ENCODE results near the gene FOXE1. TPM values are rescaled to one million over a fixed set of nuclear protein-coding genes. Genes with fewer than 3 reads are reported as not detected.

The FOXE1 gene
- total and polyA plus RNA-seq, 12 donors, result 0.78 TPM; not detected in 11

- intact Hi-C loops (cut with DNase I), result no loop called here
- no peaks in the 10 kb centered on the region for H3K36me3 ChIP-seq (replicated peaks in 1 of 2)
- TF ChIP-seq CTCF (IDR thresholded peaks at IDR 0.05) (no peak), POLR2A (IDR thresholded peaks at IDR 0.05) (no peak)
- no peak overlapping the region for H3K27ac ChIP-seq
- H3K4me3 ChIP-seq, result no peak overlapping the region
- 81 to 100% (median 88%) methylated on average over 3 of the region's 3 CpGs for WGBS, 4 donors
- no peaks in the 10 kb centered on the region for H3K4me1 ChIP-seq (replicated peaks in 1 of 2)
- no peaks in the 10 kb centered on the region for H3K9me3 ChIP-seq (replicated peaks in 1 of 3)
- no peak for DNase-seq
- H3K27me3 ChIP-seq, result no peaks in the 10 kb centered on the region
Observed at GRCh38 chr9:97873425-97873824, 20.4 kb downstream of the FOXE1 start.

- intact Hi-C loops (cut with DNase I), result no loop called here
- TF ChIP-seq CTCF (IDR thresholded peaks at IDR 0.05) (no peak), POLR2A (IDR thresholded peaks at IDR 0.05) (no peak)
- no peaks in the 10 kb centered on the region for H3K9me3 ChIP-seq (replicated peaks in 1 of 3)
- no peaks in the 10 kb centered on the region for H3K4me1 ChIP-seq (replicated peaks in 1 of 2)
- H3K27ac ChIP-seq, result no peak overlapping the region
- DNase-seq, result no peak
- H3K4me3 ChIP-seq, result no peak overlapping the region
- H3K36me3 ChIP-seq (replicated peaks in 1 of 2), result no peaks in the 10 kb centered on the region
- no peaks in the 10 kb centered on the region for H3K27me3 ChIP-seq
- 73 to 81% (median 79%) methylated on average over 6 of the region's 6 CpGs for WGBS, 4 donors
Observed at GRCh38 chr9:97873882-97874281, 20.9 kb downstream of the FOXE1 start.

- 75 to 88% (median 83%) methylated on average over 6 of the region's 6 CpGs for WGBS, 4 donors
- Histone ChIP-seq H3K27me3 (no peaks in the 10 kb centered on the region), H3K9me3 (replicated peaks in 1 of 3) (no peaks in the 10 kb centered on the region), H3K36me3 (replicated peaks in 1 of 2) (no peaks in the 10 kb centered on the region), H3K4me3 (no peak overlapping the region), H3K4me1 (replicated peaks in 1 of 2) (no peaks in the 10 kb centered on the region), H3K27ac (no peak overlapping the region)
- no peak for TF ChIP-seq POLR2A (IDR thresholded peaks at IDR 0.05)
- TF ChIP-seq CTCF (IDR thresholded peaks at IDR 0.05), result no peak
- no peak for DNase-seq
- intact Hi-C loops (cut with DNase I), result no loop called here
Observed at GRCh38 chr9:97874624-97875023, 21.6 kb downstream of the FOXE1 start.

- TF ChIP-seq POLR2A (IDR thresholded peaks at IDR 0.05), result no peak
- no peak for TF ChIP-seq CTCF (IDR thresholded peaks at IDR 0.05)
- no peaks in the 10 kb centered on the region for H3K9me3 ChIP-seq (replicated peaks in 1 of 3)
- no peaks in the 10 kb centered on the region for H3K27me3 ChIP-seq
- no peaks in the 10 kb centered on the region for H3K36me3 ChIP-seq (replicated peaks in 1 of 2)
- intact Hi-C loops (cut with DNase I), result no loop called here
- H3K4me3 ChIP-seq, result no peak overlapping the region
- WGBS, 4 donors, result 84 to 92% (median 90%) methylated on average over 5 of the region's 5 CpGs
- peaks cover 0 to 1% of the 10 kb centered on the region in 2 donors for H3K4me1 ChIP-seq (replicated peaks in 1 of 2)
- DNase-seq, result no peak
- no peak overlapping the region for H3K27ac ChIP-seq
Observed at GRCh38 chr9:97875111-97875510, 22.1 kb downstream of the FOXE1 start.
